ENCODE measurements around the gene ARHGAP15.

DNA sequence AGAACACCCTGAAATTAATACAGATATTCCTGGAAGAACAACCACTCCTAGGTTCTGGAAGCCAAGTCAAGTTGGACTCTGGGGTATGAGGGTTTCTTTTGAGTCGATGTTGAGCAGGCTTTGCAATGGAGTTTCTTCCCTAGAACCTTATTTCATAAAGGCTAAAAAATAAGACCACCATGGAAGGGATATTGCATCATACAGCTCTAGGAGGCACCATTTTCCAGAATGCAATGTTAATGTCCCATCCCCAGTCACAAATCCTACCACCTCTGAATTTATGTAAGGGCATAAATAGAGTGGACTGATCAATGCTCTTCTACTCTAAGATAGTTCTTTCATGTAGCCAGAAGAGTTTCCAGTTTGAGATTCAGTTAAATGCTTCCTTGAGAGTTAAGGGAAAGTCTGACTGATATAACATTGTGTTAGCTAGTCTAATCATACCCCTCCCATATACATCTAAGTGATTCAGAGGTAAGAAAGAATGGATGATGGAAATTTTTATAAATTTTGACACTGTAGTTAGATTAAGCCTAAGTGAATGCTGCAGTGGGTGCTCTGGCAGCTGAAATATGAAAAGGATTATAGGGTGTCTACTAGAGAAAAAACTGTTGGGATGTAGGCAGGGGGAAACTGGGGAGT lies 22.0 kb downstream of the ARHGAP15 start:
- TF ChIP-seq POLR2A (IDR thresholded peaks at IDR 0.05), result no peak
- TF ChIP-seq, protein P1, sequence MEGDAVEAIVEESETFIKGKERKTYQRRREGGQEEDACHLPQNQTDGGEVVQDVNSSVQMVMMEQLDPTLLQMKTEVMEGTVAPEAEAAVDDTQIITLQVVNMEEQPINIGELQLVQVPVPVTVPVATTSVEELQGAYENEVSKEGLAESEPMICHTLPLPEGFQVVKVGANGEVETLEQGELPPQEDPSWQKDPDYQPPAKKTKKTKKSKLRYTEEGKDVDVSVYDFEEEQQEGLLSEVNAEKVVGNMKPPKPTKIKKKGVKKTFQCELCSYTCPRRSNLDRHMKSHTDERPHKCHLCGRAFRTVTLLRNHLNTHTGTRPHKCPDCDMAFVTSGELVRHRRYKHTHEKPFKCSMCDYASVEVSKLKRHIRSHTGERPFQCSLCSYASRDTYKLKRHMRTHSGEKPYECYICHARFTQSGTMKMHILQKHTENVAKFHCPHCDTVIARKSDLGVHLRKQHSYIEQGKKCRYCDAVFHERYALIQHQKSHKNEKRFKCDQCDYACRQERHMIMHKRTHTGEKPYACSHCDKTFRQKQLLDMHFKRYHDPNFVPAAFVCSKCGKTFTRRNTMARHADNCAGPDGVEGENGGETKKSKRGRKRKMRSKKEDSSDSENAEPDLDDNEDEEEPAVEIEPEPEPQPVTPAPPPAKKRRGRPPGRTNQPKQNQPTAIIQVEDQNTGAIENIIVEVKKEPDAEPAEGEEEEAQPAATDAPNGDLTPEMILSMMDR (IDR thresholded peaks at IDR 0.05), result no peak

All from esophagus squamous epithelium (tissue), 4 donors.